NB4 (cell line): ENCODE measurements around the gene FMNL2.

ENCODE experiments used
- DNase-seq: peaks from one replicate; pipeline ENCODE4 v3.0.0; 2010; ENCODE audit warnings: low read depth
- H3K4me3 ChIP-seq: one replicate; pipeline ENCODE4 v1.5.1; 2011; ENCODE audit warnings: mild to moderate bottlenecking, low read depth, low read length, moderate library complexity
- MAX ChIP-seq: IDR thresholded peaks from 2 replicates; pipeline ENCODE4 v1.6.1; 2011; ENCODE audit warnings: low read depth, low read length
- MYC ChIP-seq: IDR thresholded peaks from 2 replicates; pipeline ENCODE4 v1.6.1; 2011; ENCODE audit warnings: low read depth, low read length
- POLR2A ChIP-seq: IDR thresholded peaks from 2 replicates; pipeline ENCODE4 v1.6.1; 2011; ENCODE audit warnings: mild to moderate bottlenecking; ENCODE audit not compliant: insufficient read length; ENCODE audit errors: extremely low read depth
- TF ChIP-seq, protein P1 (sequence below): IDR thresholded peaks from one replicate; pipeline ENCODE4 v1.5.1; 2012; ENCODE audit warnings: low read depth, low read length

The FMNL2 gene

GRCh38 chr2:152335016-152335725 is at the start of gene FMNL2:
Gene FMNL2 (plus strand): TSS chr2:152335174.
- peak; percentile 44 for TF ChIP-seq POLR2A
- TF ChIP-seq MAX, result no peak
- TF ChIP-seq, protein P1, sequence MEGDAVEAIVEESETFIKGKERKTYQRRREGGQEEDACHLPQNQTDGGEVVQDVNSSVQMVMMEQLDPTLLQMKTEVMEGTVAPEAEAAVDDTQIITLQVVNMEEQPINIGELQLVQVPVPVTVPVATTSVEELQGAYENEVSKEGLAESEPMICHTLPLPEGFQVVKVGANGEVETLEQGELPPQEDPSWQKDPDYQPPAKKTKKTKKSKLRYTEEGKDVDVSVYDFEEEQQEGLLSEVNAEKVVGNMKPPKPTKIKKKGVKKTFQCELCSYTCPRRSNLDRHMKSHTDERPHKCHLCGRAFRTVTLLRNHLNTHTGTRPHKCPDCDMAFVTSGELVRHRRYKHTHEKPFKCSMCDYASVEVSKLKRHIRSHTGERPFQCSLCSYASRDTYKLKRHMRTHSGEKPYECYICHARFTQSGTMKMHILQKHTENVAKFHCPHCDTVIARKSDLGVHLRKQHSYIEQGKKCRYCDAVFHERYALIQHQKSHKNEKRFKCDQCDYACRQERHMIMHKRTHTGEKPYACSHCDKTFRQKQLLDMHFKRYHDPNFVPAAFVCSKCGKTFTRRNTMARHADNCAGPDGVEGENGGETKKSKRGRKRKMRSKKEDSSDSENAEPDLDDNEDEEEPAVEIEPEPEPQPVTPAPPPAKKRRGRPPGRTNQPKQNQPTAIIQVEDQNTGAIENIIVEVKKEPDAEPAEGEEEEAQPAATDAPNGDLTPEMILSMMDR, result no peak
- peak; percentile 24; the same call in 1 of the 2 replicates for TF ChIP-seq MYC
- peak within 1 kb of the TSS; percentile 53 for H3K4me3 ChIP-seq
- peak; percentile 87 for DNase-seq

DNA sequence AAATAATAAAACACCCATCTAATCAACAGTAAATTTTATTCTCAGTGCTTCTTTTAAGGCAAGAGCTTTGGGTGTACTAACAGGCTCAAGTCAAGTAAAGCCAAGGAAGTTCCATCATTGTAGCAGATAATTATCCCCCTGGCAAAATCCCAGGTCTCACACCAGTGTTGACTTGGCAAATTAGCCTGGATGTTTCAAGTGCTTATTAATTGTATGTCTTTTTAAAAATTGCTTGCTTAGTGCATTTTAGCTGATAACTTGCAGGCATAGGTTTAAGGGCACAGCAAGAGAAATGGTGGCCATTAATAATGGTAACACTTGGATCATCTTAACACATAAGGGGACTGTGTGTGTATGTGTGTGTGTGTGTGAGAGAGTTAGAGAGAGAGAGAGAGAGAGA is 42.0 kb upstream of the FMNL2 start:
- TF ChIP-seq MYC (no peak), MAX (no peak), POLR2A (no peak)
- TF ChIP-seq, protein P1, result no peak

GRCh38 chr2:152297715-152298114 is 37.3 kb upstream of the FMNL2 start:
- TF ChIP-seq POLR2A, result no peak
- no peak for TF ChIP-seq MAX
- no peak for TF ChIP-seq MYC
- TF ChIP-seq, protein P1, result no peak
- no peak overlapping the region for H3K4me3 ChIP-seq
- DNase-seq, result no peak

More for the DNA sequence above, 42.0 kb upstream of the FMNL2 start:
- H3K4me3 ChIP-seq, result no peak overlapping the region
- DNase-seq, result no peak

- H3K4me3 ChIP-seq, result no peak overlapping the region
- no peak for TF ChIP-seq MAX
- TF ChIP-seq, protein P1, result no peak
- DNase-seq, result no peak
Observed at GRCh38 chr2:152298754-152299153, 36.2 kb upstream of the FMNL2 start.

- no peak for DNase-seq
- no peak overlapping the region for H3K4me3 ChIP-seq
- no peak for TF ChIP-seq POLR2A
- TF ChIP-seq, protein P1, result no peak
- no peak for TF ChIP-seq MAX
- TF ChIP-seq MYC, result no peak
Observed at GRCh38 chr2:152301131-152301530, 33.8 kb upstream of the FMNL2 start.
